Retinal pigment epithelial cell (primary cell): ENCODE measurements around the gene AGAP1.

Experiments
- DNase-seq: peaks from one replicate; pipeline ENCODE4 v3.0.0-alpha.2; 2010; ENCODE audit warnings: low read depth
- H3K4me3 ChIP-seq: 2 replicates; pipeline ENCODE4 v1.5.1; 2011; ENCODE audit warnings: mild to moderate bottlenecking, low read length, control low read depth, moderate library complexity
- TF ChIP-seq, protein P1 (sequence below): conservative IDR thresholded peaks from 2 replicates; pipeline ENCODE4 v1.5.1; 2011; ENCODE audit warnings: low read depth, low read length, control low read depth, inconsistent platforms

The AGAP1 gene

DNA sequence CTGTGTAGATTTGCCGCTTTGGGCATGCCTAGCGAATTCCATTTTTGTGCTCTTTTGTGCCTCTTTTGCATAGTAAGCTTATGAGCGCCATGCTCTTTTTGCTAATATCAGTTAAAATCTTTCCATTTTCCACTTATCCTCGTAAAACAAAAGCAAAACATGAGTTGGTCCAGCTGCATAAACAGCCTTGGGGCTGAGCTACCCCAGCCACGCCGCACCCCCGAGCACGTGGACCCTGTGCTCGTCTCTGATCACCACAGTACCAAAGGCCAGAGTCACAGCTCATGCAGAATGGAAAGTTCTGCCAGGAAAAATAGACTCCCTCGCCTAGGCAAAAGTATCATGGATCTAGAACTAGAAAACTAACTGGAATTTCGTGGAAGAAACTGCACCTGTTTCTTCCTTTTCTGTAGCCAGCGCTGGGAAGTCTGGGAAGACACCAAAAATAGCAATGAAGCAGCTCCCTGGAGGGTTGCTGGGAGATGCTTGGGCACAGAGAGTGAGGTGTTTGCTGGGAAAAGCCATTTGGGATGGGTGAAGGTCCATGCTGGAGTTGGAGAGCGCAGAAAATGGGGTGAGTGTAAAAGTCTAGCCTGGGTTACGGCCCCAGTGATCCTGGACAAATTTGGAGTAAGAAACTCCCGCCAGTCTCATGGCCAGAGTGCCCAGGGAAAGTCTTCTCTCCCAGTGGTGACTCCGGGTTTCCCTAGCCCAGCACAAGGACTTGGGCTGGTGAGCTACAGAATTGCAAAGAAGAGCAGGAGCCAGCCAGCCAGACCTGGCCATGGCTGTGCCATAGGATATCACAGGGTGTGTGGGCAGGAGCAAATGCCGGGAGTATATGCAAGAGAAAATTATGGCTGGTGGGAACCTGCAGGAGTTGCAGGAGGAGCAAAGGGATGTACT, 456.0 kb downstream of the AGAP1 start:
- no peak overlapping the region for H3K4me3 ChIP-seq
- DNase-seq: no peak

DNA sequence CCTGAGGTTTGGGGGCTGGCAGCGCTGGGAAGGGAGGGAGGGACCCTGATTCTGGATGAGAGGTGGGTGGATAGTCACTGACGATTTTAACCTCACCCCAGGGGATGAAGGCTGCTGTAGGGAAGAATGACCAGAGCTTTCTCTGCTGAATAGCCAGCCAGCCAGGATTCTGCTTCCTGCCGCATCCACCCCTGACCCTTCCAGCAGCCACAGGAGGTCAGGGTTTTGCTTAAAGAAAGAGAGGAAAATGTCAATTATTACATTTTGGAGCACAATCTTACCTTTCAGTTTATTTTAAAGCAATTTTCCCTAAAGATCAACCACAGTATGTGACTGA, 456.6 kb downstream of the AGAP1 start:
- DNase-seq: no peak
- TF ChIP-seq, protein P1, sequence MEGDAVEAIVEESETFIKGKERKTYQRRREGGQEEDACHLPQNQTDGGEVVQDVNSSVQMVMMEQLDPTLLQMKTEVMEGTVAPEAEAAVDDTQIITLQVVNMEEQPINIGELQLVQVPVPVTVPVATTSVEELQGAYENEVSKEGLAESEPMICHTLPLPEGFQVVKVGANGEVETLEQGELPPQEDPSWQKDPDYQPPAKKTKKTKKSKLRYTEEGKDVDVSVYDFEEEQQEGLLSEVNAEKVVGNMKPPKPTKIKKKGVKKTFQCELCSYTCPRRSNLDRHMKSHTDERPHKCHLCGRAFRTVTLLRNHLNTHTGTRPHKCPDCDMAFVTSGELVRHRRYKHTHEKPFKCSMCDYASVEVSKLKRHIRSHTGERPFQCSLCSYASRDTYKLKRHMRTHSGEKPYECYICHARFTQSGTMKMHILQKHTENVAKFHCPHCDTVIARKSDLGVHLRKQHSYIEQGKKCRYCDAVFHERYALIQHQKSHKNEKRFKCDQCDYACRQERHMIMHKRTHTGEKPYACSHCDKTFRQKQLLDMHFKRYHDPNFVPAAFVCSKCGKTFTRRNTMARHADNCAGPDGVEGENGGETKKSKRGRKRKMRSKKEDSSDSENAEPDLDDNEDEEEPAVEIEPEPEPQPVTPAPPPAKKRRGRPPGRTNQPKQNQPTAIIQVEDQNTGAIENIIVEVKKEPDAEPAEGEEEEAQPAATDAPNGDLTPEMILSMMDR: no peak
- no peak overlapping the region for H3K4me3 ChIP-seq

More for the DNA sequence above, 456.0 kb downstream of the AGAP1 start:
- TF ChIP-seq, protein P1: no peak

DNA sequence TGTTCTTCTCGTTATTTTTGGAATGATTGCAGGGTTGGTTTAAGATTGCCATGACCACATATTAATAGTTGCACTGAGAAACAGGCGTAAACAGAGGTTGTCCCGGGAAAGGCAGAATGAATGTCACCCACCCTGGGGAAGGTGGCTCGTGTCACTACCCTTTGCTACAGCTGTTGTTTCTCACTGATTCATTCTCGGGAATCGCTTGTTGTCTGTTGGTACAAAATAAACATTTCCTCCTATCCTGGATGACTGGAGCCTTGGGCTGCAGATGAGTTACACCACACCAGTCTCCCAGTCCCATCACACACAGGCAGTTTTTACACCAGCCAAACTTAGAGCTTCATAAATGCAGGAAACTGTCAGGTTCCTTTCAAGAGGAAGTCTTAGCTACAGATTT, 457.6 kb downstream of the AGAP1 start:
- TF ChIP-seq, protein P1: no peak
- DNase-seq: no peak
- H3K4me3 ChIP-seq: no peak overlapping the region

DNA sequence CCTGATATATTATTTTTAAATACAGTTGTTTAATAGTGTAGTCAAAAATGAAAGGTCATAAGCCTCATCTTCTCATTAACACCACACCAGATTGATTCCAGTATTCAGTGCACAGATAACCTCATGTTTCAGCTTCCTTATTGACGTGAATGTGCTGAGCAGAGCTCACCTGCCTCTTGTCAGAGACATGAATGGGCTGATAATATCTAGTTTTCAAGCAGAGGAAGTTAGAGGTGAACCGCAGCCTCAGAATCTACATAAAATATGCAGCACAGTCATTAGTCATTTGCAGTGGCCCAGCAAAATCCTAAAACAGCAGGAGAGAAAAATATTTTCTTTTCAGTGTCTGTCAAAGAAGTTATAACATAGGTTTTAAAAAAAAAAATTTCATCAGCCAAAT, 458.1 kb downstream of the AGAP1 start:
- H3K4me3 ChIP-seq: no peak overlapping the region
- no peak for DNase-seq
- TF ChIP-seq, protein P1: no peak

DNA sequence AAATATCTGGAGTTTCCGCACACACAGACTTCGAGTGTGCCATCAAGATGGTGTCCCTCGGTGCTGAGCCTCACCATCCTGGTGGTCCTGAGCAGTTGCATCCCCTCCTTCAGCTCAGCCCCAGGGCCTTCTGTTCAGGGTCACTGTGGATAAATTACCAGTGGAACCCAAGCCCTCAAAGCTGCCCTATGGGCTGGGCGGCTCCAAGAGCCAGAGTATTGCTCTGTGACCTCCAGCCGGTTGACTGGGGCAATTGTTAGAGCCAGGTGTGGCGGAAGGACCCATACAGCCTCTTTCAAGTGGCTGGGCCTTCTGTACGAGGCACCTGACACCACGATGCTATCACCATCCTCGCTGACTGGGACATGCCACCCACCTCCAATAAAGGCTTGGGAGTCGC, 458.9 kb downstream of the AGAP1 start:
- no peak overlapping the region for H3K4me3 ChIP-seq
- no peak for DNase-seq
- TF ChIP-seq, protein P1: no peak

DNA sequence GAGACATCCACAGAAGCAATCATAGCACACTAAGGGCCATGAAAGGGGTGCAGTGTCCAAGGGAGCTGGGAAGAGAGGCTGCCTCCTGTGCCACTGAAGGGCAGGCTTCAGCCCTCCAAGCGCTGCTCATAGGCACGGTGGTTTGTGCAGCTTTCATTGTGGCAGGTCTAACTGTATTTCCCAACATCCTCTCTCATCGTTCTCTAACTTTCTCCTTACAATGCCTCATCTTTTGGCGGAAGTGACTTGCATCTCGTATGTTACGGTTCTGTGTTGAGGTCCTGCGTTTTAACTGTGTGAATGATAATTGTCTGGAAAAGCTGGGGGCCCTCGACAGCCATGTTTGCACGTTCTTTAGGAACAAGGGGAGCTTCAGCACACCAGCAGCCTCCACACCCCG, 460.4 kb downstream of the AGAP1 start:
- no peak for DNase-seq
- TF ChIP-seq, protein P1: no peak

DNA sequence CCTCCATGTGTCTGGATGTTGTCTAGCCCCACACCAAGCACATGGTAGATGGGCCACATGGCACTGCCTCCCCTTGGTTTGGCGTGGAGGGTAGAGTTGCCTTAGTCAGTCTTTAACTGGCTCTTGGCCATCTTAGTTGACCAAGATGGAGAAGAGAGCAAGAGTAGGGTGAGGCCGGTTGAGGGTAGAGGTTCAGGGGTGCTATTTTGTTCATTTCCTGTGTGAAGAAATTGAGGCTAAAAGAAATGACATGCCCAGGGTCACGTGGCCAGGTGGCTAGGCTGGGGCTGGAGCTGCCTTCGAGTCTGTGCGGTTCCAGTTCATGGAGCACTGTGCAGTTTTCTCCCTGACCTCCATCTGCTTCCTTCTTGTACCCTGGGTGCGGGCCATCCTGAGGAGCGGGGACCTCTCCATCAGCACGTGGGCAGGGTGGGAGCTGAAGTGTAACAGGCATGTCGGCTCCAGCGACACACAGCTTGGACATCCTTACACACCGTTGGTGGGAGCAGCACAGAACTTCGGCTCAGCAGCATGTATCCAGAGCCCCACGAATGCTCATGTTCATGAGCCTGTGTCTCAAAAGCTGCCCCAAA, 461.1 kb downstream of the AGAP1 start:
- TF ChIP-seq, protein P1: no peak
- no peak overlapping the region for H3K4me3 ChIP-seq
- no peak for DNase-seq

More for the DNA sequence above, 460.4 kb downstream of the AGAP1 start:
- H3K4me3 ChIP-seq: no peak overlapping the region
